ENCODE results near the gene SLC35E1. TPM values are rescaled to one million over a fixed set of nuclear protein-coding genes. Genes with fewer than 3 reads are reported as not detected.

Gene SLC35E1
- total and polyA plus RNA-seq, 2 of the 13 experiments (the other 11 are each of a cell fraction or from before 2014, with no cell fraction given), result 21.2 to 46.5 TPM

GRCh38 chr19:16599655-16600346 is 27.6 kb upstream of the SLC35E1 start:
- CTCF ChIA-PET (ENCODE audit: low intra/inter-chr PET ratio, low total read pairs), result no interaction called here
- Histone ChIP-seq H3K4me1 (ENCODE audit: insufficient read depth, low read length) (peaks cover 41% of the 10 kb centered on the region), H3K4me2 (ENCODE audit: low read depth, low read length) (no peak overlapping the region), H3K27ac (ENCODE audit: extremely low read length, insufficient read depth, low read length) (no peak overlapping the region), H3K27me3 (ENCODE audit: control insufficient read depth in 1 of 2, insufficient read depth in 2 of 2, low read length in 2 of 2) (no peaks in the 10 kb centered on the region), H3K9ac (ENCODE audit: insufficient read depth, low read depth, low read length) (no peak overlapping the region), H4K20me1 (ENCODE audit: insufficient read depth, low read length) (peaks cover 31% of the 10 kb centered on the region; the same call in 1 of the 2 replicates), H2AFZ (ENCODE audit: low read length) (no peak overlapping the region), H3K79me2 (ENCODE audit: insufficient read depth, low read length) (peaks cover 84% of the 10 kb centered on the region), H3K9me3 (ENCODE audit: low read length) (no peaks in the 10 kb centered on the region), H3K4me3 (replicated peaks in 1 of 3; ENCODE audit: insufficient read depth in 1 of 3, low read depth in 2 of 3, low read length in 3 of 3) (no peak overlapping the region), H3K36me3 (replicated peaks in 1 of 2; ENCODE audit: control insufficient read depth in 1 of 2, insufficient read depth in 2 of 2, low read length in 2 of 2) (peaks cover 0 to 1% of the 10 kb centered on the region in 2 experiments; a peak in 2 of 5 replicates)
- FAIRE-seq (no peak), DNase-seq (ENCODE audit: low spot score) (no peak), ATAC-seq (no peak; the same call in 2 of the 3 replicates)
- POLR2A ChIA-PET, result no interaction called here
- no TSS peak for BruUV-seq (replicated peaks)
- WGBS (ENCODE audit: low lambda C conversion rate), result 100% methylated on average over 2 of the region's 6 CpGs
- in situ Hi-C loops (cut with HindIII; ENCODE audit: extremely low pct_ligation_motif_present, low pct_unique_long_range_greater_than_20kb) (no loop called here), intact Hi-C loops (cut with micrococcal nuclease; ENCODE audit: unreplicated experiment) (no loop called here)
- TF ChIP-seq ARNT2 (CRISPR knock-in tag; IDR thresholded peaks at IDR 0.05; ENCODE audit: low read depth) (no peak), ZNF441 (CRISPR knock-in tag; IDR thresholded peaks at IDR 0.05; ENCODE audit: borderline replicate concordance) (no peak), TCF7L2 (IDR thresholded peaks at IDR 0.05; ENCODE audit: low read depth, low read length) (no peak), ZNF431 (CRISPR knock-in tag; IDR thresholded peaks at IDR 0.05; ENCODE audit: borderline replicate concordance, low read depth) (no peak), BORCS8-MEF2B (CRISPR knock-in tag; IDR thresholded peaks at IDR 0.05) (no peak), SMAD9 (CRISPR knock-in tag; IDR thresholded peaks at IDR 0.05) (no peak), POGZ (CRISPR knock-in tag; IDR thresholded peaks at IDR 0.05) (no peak), ZBTB40 (IDR thresholded peaks at IDR 0.05) (no peak), ZBTB40 (CRISPR knock-in tag; IDR thresholded peaks at IDR 0.05) (no peak), LBX2 (CRISPR knock-in tag; IDR thresholded peaks at IDR 0.05; ENCODE audit: borderline replicate concordance) (no peak), FOXJ3 (CRISPR knock-in tag; IDR thresholded peaks at IDR 0.05; ENCODE audit: borderline replicate concordance) (no peak), ZNF556 (CRISPR knock-in tag; IDR thresholded peaks at IDR 0.05; ENCODE audit: borderline replicate concordance) (no peak), ZC3H4 (CRISPR knock-in tag; IDR thresholded peaks at IDR 0.05; ENCODE audit: borderline replicate concordance) (no peak), ZNF580 (CRISPR knock-in tag; IDR thresholded peaks at IDR 0.05; ENCODE audit: borderline replicate concordance, low read depth) (no peak), ZNF670 (CRISPR knock-in tag; IDR thresholded peaks at IDR 0.05; ENCODE audit: borderline replicate concordance) (no peak), TBX3 (IDR thresholded peaks at IDR 0.05; ENCODE audit: borderline replicate concordance) (no peak)

Data from HepG2 (cell line).